ENCODE measurements around the gene CENPC. TPM values are rescaled to one million over a fixed set of nuclear protein-coding genes. Genes with fewer than 3 reads are reported as not detected.

The CENPC gene
- total RNA-seq, 6 donors from 2014 or later, result 13.6 to 75.4 (median 18.5) TPM

DNA sequence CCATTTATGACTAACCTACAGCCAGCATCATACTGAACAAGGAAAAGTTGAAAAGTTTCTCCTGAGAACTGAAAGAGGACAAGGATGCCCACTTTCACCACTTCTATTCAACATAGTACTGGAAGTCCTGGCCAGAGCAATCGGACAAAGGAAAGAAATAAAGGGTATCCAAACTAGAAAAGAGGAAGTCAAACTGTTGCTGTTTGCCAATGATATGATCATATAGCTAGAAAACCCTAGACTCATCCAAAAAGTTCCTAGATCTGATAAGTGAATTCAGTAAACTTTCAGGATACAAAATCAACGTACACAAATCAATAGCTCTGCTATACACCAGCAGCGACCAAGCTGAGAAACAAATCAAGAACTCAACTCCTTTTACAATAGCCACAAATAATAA is 64.5 kb downstream of the CENPC start:
- Histone ChIP-seq H3K4me3 (no peak overlapping the region), H3K27me3 (no peaks in the 10 kb centered on the region), H3K9me3 (no peaks in the 10 kb centered on the region), H3K27ac (no peak overlapping the region), H3K4me1 (no peaks in the 10 kb centered on the region), H3K36me3 (peaks cover 0 to 45% (median 18%) of the 10 kb centered on the region in 4 donors)
- ATAC-seq (ENCODE audit: low FRiP score in 2 of 2) (no peak), DNase-seq (no peak)
- TF ChIP-seq EP300 (IDR thresholded peaks at IDR 0.05) (no peak), POLR2AphosphoS5 (IDR thresholded peaks at IDR 0.05) (no peak), POLR2A (IDR thresholded peaks at IDR 0.05) (no peak)
- TF ChIP-seq, protein P1, sequence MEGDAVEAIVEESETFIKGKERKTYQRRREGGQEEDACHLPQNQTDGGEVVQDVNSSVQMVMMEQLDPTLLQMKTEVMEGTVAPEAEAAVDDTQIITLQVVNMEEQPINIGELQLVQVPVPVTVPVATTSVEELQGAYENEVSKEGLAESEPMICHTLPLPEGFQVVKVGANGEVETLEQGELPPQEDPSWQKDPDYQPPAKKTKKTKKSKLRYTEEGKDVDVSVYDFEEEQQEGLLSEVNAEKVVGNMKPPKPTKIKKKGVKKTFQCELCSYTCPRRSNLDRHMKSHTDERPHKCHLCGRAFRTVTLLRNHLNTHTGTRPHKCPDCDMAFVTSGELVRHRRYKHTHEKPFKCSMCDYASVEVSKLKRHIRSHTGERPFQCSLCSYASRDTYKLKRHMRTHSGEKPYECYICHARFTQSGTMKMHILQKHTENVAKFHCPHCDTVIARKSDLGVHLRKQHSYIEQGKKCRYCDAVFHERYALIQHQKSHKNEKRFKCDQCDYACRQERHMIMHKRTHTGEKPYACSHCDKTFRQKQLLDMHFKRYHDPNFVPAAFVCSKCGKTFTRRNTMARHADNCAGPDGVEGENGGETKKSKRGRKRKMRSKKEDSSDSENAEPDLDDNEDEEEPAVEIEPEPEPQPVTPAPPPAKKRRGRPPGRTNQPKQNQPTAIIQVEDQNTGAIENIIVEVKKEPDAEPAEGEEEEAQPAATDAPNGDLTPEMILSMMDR (IDR thresholded peaks at IDR 0.05), result no peak
- WGBS, 2 donors, result 93 to 96% methylated on average over 3 of the region's 3 CpGs

DNA sequence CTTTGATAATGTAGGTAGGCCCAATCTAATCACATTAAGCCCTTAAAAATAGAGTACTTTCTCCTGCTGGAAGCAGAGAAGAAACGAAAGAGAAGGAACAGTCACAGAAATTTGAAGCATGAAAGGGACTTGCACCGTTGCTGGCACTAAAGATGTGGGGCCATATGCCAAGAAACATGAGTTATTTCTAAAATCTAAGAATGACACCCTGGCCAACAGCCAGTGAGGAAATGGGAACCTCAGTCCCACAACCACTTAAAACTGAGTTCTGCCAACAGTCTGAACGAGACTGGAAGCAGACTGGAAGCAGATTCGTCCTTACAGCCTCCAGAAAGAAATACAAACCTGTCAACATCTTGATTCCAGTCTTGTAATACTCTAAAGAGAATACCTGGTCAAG is 70.1 kb downstream of the CENPC start:
- DNase-seq (no peak), ATAC-seq (ENCODE audit: low FRiP score in 2 of 2) (no peak)
- H3K9me3 ChIP-seq, result no peaks in the 10 kb centered on the region
- no peak overlapping the region for H3K27ac ChIP-seq
- peaks cover 7 to 62% (median 34%) of the 10 kb centered on the region in 4 donors for H3K36me3 ChIP-seq
- H3K4me1 ChIP-seq, result no peaks in the 10 kb centered on the region
- H3K27me3 ChIP-seq, result no peaks in the 10 kb centered on the region
- TF ChIP-seq, protein P1 (IDR thresholded peaks at IDR 0.05), result no peak
- TF ChIP-seq POLR2A (IDR thresholded peaks at IDR 0.05) (no peak), POLR2AphosphoS5 (IDR thresholded peaks at IDR 0.05) (no peak), EP300 (IDR thresholded peaks at IDR 0.05) (no peak)
- H3K4me3 ChIP-seq, result no peak overlapping the region
- 42 to 44% methylated on average over 4 of the region's 4 CpGs for WGBS, 2 donors

DNA sequence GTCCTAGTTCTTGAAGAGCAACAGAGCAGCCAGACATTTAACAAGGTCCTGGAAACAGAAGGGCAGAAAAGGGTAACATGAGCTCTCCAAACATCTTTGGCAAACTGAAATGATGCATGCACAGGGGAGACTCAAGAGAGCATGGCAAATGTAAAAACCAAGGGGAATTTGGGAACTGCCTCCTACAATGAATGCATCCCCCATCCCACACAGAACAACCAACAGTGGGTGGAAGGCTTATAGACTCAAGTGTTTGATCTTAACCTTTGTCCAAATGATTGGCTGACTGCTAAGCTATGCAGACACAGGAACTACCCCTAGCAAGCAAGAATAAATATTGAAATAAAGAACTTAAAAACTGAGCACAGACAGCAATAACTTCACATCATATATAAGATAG is 74.4 kb downstream of the CENPC start:
- Histone ChIP-seq H3K27me3 (no peaks in the 10 kb centered on the region), H3K27ac (no peak overlapping the region), H3K4me1 (no peaks in the 10 kb centered on the region), H3K4me3 (no peak overlapping the region), H3K36me3 (peaks cover 7 to 73% (median 26%) of the 10 kb centered on the region in 4 donors), H3K9me3 (no peaks in the 10 kb centered on the region)
- TF ChIP-seq POLR2A (IDR thresholded peaks at IDR 0.05) (no peak), EP300 (IDR thresholded peaks at IDR 0.05) (no peak)
- DNase-seq (no peak), ATAC-seq (ENCODE audit: low FRiP score in 2 of 2) (no peak)

DNA sequence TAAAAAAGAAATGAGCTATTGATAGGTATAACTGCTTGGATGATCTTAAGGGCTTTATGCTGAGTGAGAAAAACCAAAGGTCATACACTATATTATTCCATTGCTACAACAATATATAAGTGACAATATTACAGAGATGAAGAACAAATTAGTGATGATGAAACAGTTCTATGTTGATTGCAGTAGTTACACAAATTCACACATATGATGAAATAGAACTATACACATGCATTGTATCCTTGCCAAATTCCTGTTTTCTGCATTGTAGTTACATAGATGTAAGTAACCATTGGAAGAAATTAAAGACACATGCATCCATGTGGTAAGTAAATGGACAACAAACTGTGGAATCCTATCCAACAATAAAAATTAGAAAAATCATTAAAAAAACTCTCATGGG is 76.5 kb downstream of the CENPC start:
- DNase-seq (no peak), ATAC-seq (ENCODE audit: low FRiP score in 2 of 2) (no peak)
- no peak overlapping the region for H3K27ac ChIP-seq

DNA sequence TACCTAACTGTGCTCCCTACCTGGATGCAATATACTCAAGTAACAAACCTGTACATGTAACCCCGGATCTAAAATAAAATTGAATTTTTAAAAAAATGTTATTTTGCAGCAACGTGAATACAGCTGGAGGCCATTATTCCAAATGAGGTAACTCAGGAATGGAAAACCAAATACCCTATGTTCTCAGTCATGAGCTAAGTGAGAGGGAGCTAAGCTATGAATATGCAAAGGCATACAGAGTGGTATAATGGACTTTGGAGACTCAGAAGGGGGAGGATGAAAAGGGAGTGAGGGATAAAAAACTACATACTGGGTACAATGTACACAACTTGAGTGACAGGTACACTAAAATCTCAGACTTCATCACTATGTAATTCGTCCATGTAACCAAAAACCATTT is 78.6 kb downstream of the CENPC start:
- no peak for ATAC-seq (ENCODE audit: low FRiP score in 2 of 2)
- TF ChIP-seq, protein P1 (IDR thresholded peaks at IDR 0.05), result no peak
- TF ChIP-seq POLR2A (IDR thresholded peaks at IDR 0.05) (no peak), EP300 (IDR thresholded peaks at IDR 0.05) (no peak), POLR2AphosphoS5 (IDR thresholded peaks at IDR 0.05) (no peak)
- Histone ChIP-seq H3K4me3 (no peak overlapping the region), H3K27me3 (no peaks in the 10 kb centered on the region), H3K4me1 (no peaks in the 10 kb centered on the region), H3K27ac (no peak overlapping the region), H3K9me3 (no peaks in the 10 kb centered on the region), H3K36me3 (peaks cover 0 to 46% (median 5%) of the 10 kb centered on the region in 4 donors)
- WGBS, 2 donors, result 95 to 97% methylated on average over 3 of the region's 3 CpGs
- DNase-seq, result no peak

More for the DNA sequence above, 76.5 kb downstream of the CENPC start:
- Histone ChIP-seq H3K9me3 (no peaks in the 10 kb centered on the region), H3K36me3 (peaks cover 5 to 59% (median 14%) of the 10 kb centered on the region in 4 donors), H3K4me3 (no peak overlapping the region), H3K4me1 (no peaks in the 10 kb centered on the region), H3K27me3 (no peaks in the 10 kb centered on the region)
- TF ChIP-seq, protein P1 (IDR thresholded peaks at IDR 0.05), result no peak
- TF ChIP-seq POLR2A (IDR thresholded peaks at IDR 0.05) (no peak), POLR2AphosphoS5 (IDR thresholded peaks at IDR 0.05) (no peak), EP300 (IDR thresholded peaks at IDR 0.05) (no peak)

Data from upper lobe of left lung (tissue), 6 donors.